ENCODE data around the gene FASTKD1.

Gene FASTKD1

GRCh38 chr2:169507698-169508097, 66.0 kb downstream of the FASTKD1 start:
- DNase-seq (ENCODE audit: low read depth, low spot score) = no peak

GRCh38 chr2:169504651-169505050, 69.0 kb downstream of the FASTKD1 start:
- no peak for DNase-seq (ENCODE audit: low read depth, low spot score)

- DNase-seq (ENCODE audit: low read depth, low spot score) = no peak
Measured at GRCh38 chr2:169495310-169495928, 78.2 kb downstream of the FASTKD1 start.

GRCh38 chr2:169493360-169493759, 80.3 kb downstream of the FASTKD1 start:
- no peak for DNase-seq (ENCODE audit: low read depth, low spot score)

- no peak for DNase-seq (ENCODE audit: low read depth, low spot score)
Measured at GRCh38 chr2:169491378-169491777, 82.3 kb downstream of the FASTKD1 start.

GRCh38 chr2:169490834-169491233, 82.8 kb downstream of the FASTKD1 start:
- DNase-seq (ENCODE audit: low read depth, low spot score) = no peak

- DNase-seq (ENCODE audit: low read depth, low spot score) = no peak
Measured at GRCh38 chr2:169486487-169486886, 87.2 kb downstream of the FASTKD1 start.

- no peak for DNase-seq (ENCODE audit: low read depth, low spot score)
Measured at GRCh38 chr2:169485650-169486138, 88.0 kb downstream of the FASTKD1 start.

GRCh38 chr2:169480079-169480465, 93.6 kb downstream of the FASTKD1 start:
- DNase-seq (ENCODE audit: low read depth, low spot score) = no peak
